MCF 10A (cell line): ENCODE measurements around the gene FXR1. TPM values are rescaled to one million over a fixed set of nuclear protein-coding genes. Genes with fewer than 3 reads are reported as not detected.
A peak's percentile ranks its signal among the peaks of the same experiment; 100 is the strongest.

Experiments used
- BruUV-seq: library from RNA; stranded (reverse); fragments of 400-500 nt; replicated peaks from 2 replicates; lab custom pipeline; 2021; lab: Mats Ljungman, UMichigan
- CTCF ChIA-PET: fragments of 300-600 bp; sonication (Branson Sonifier 250); formaldehyde crosslinking; extraction: SDS; loops from one replicate; lab custom pipeline; 2021; ENCODE audit warnings: antibody characterized with exemption, inconsistent platforms; lab: Yijun Ruan, JAX
- POLR2A ChIA-PET: fragments of 300-600, 350-650 bp; sonication (Branson Sonifier 250); formaldehyde crosslinking; extraction: SDS; loops from one replicate; lab custom pipeline; 2020; ENCODE audit warnings: antibody characterized with exemption, inconsistent platforms; lab: Yijun Ruan, JAX
- DNase-seq: peaks from one replicate; pipeline ENCODE4 v3.0.0-alpha.2; 2018; ENCODE audit not compliant: unreplicated experiment
- H3K27ac Mint-ChIP-seq: one replicate; pipeline ENCODE4 v1.8.0; 2022; ENCODE audit warnings: mild to moderate bottlenecking, low read depth, mixed read lengths; ENCODE audit not compliant: unreplicated experiment
- H3K27me3 Mint-ChIP-seq: one replicate; pipeline ENCODE4 v1.8.0; 2022; ENCODE audit warnings: mixed read lengths; ENCODE audit not compliant: insufficient read depth, unreplicated experiment
- H3K36me3 Mint-ChIP-seq: one replicate; pipeline ENCODE4 v1.8.0; 2022; ENCODE audit warnings: mild to moderate bottlenecking, moderate library complexity, mixed read lengths; ENCODE audit not compliant: insufficient read depth, unreplicated experiment
- H3K4me1 Mint-ChIP-seq: one replicate; pipeline ENCODE4 v1.8.0; 2022; ENCODE audit warnings: mixed read lengths; ENCODE audit not compliant: insufficient read depth, unreplicated experiment
- H3K4me3 Mint-ChIP-seq: one replicate; pipeline ENCODE4 v1.8.0; 2022; ENCODE audit warnings: mild to moderate bottlenecking, moderate library complexity, mixed read lengths; ENCODE audit not compliant: unreplicated experiment
- H3K9me3 Mint-ChIP-seq: one replicate; pipeline ENCODE4 v1.8.0; 2022; ENCODE audit warnings: mixed read lengths; ENCODE audit not compliant: unreplicated experiment
- CTCF ChIP-seq: fragments of 200-600 bp; IDR thresholded peaks from one replicate; pipeline ENCODE4 v1.8.0; 2022; ENCODE audit warnings: antibody characterized with exemption, mild to moderate bottlenecking; ENCODE audit not compliant: unreplicated experiment
- intact Hi-C: fragments of 100-400 bp; cut with micrococcal nuclease; formaldehyde crosslinking; loops from 2 replicates; pipeline ENCODE4 v1.14.1; 2022
- total RNA-seq: library from RNA; stranded (reverse); gene quantifications from 2 replicates; pipeline ENCODE4 v1.2.3, GENCODE V29; 2022

FXR1 gene
- total RNA-seq, 1 experiment from 2014 or later = 166 TPM

GRCh38 chr3:180961087-180961486 lies 48.6 kb downstream of the FXR1 start:
- Mint-ChIP-seq H3K27me3 (no peaks in the 10 kb centered on the region), H3K4me3 (no peak overlapping the region), H3K27ac (no peak overlapping the region), H3K9me3 (no peaks in the 10 kb centered on the region), H3K36me3 (peaks cover 96% of the 10 kb centered on the region), H3K4me1 (no peaks in the 10 kb centered on the region)
- no peak for DNase-seq
- ChIA-PET POLR2A (interaction anchor here (0.6 kb wide), 1 partner anchor 11 kb away, joined by 3 read pairs; no protein-coding TSS in a partner anchor), CTCF (interaction anchor here (0.8 to 1.3 kb wide), 2 partner anchors 20 to 49 kb away, joined by 3 to 6 read pairs; partner anchors contain the start of gene FXR1)
- intact Hi-C loops = no loop called here
- no peak for TF ChIP-seq CTCF
- no TSS peak for BruUV-seq

GRCh38 chr3:180961552-180961951 lies 49.1 kb downstream of the FXR1 start:
- no TSS peak for BruUV-seq
- peak overlapping the region; percentile 14 for H3K27ac Mint-ChIP-seq
- H3K4me3 Mint-ChIP-seq = no peak overlapping the region
- H3K36me3 Mint-ChIP-seq = peaks cover 96% of the 10 kb centered on the region
- intact Hi-C loops = no loop called here
- no peaks in the 10 kb centered on the region for H3K27me3 Mint-ChIP-seq
- TF ChIP-seq CTCF = no peak
- DNase-seq = no peak
- H3K9me3 Mint-ChIP-seq = no peaks in the 10 kb centered on the region
- POLR2A ChIA-PET = interaction anchor here (0.6 to 1.6 kb wide), 2 partner anchors 11 to 21 kb away, joined by 3 to 4 read pairs; no protein-coding TSS in a partner anchor
- H3K4me1 Mint-ChIP-seq = no peaks in the 10 kb centered on the region
- CTCF ChIA-PET = interaction anchor here (0.8 to 1.3 kb wide), 2 partner anchors 19 to 49 kb away, joined by 3 to 6 read pairs; partner anchors contain the start of gene FXR1

GRCh38 chr3:180962530-180962929 lies 50.1 kb downstream of the FXR1 start:
- Mint-ChIP-seq H3K27me3 (no peaks in the 10 kb centered on the region), H3K9me3 (no peaks in the 10 kb centered on the region), H3K27ac (peak overlapping the region; percentile 14), H3K36me3 (peaks cover 94% of the 10 kb centered on the region), H3K4me1 (no peaks in the 10 kb centered on the region), H3K4me3 (no peak overlapping the region)
- TF ChIP-seq CTCF = no peak
- CTCF ChIA-PET = interaction anchor here (0.6 to 1.7 kb wide), 4 partner anchors 10 to 264 kb away, joined by 3 to 6 read pairs (median 5); partner anchors contain the start of gene FXR1
- intact Hi-C loops = no loop called here
- no peak for DNase-seq
- BruUV-seq = no TSS peak
- POLR2A ChIA-PET = interaction anchor here (0.6 to 1.6 kb wide), 3 partner anchors 16 to 20 kb away, joined by 3 to 4 read pairs (median 3); no protein-coding TSS in a partner anchor

- POLR2A ChIA-PET = interaction anchor here (0.5 to 1.7 kb wide), 2 partner anchors 9 to 194 kb away, joined by 3 to 5 read pairs; no protein-coding TSS in a partner anchor
- intact Hi-C loops = no loop called here
- TF ChIP-seq CTCF = no peak
- Mint-ChIP-seq H3K27me3 (no peaks in the 10 kb centered on the region), H3K4me3 (no peak overlapping the region), H3K9me3 (no peaks in the 10 kb centered on the region), H3K27ac (no peak overlapping the region), H3K4me1 (no peaks in the 10 kb centered on the region), H3K36me3 (peaks cover 64% of the 10 kb centered on the region)
- DNase-seq = no peak
- BruUV-seq = no TSS peak
- CTCF ChIA-PET = interaction anchor here (0.6 to 1.6 kb wide), 3 partner anchors 18 to 116 kb away, joined by 3 to 4 read pairs (median 4); partner anchors contain the start of gene FXR1
Observed at GRCh38 chr3:180970931-180971330, 58.5 kb downstream of the FXR1 start.
